ENCODE data around the gene CELA3A. TPM values are rescaled to one million over a fixed set of nuclear protein-coding genes. Genes with fewer than 3 reads are reported as not detected.
"Not testable (repeated sequence)": the region's sequence is repeated elsewhere in the genome, so short reads cannot be mapped to it uniquely, and the experiment has no call there.

Gene CELA3A
- total RNA-seq, 1 donor: not detected

GRCh38 chr1:21976703-21977239 lies 24.7 kb upstream of the CELA3A start, which contains the start of gene CELA3B:
Gene CELA3B, plus strand, starts transcription at chr1:21977022. Its CDS starts 18 bp downstream, at chr1:21977040.
- not testable (repeated sequence) for H3K4me3 ChIP-seq (ENCODE audit: insufficient read depth, low read length); H3K4me1 ChIP-seq (ENCODE audit: insufficient read depth, low read length); DNase-seq (ENCODE audit: insufficient read length, low spot score, missing footprints); H3K27ac ChIP-seq (ENCODE audit: low read depth, low read length); H3K9me3 ChIP-seq (ENCODE audit: low read depth, low read length); H2AFZ ChIP-seq (ENCODE audit: low read length); H3K4me2 ChIP-seq (ENCODE audit: insufficient read depth, low read length); H3K27me3 ChIP-seq (ENCODE audit: insufficient read depth, low read length); H4K20me1 ChIP-seq (ENCODE audit: insufficient read depth, low read length); H3K36me3 ChIP-seq (ENCODE audit: insufficient read depth, low read length); H3K79me2 ChIP-seq (ENCODE audit: insufficient read depth, low read length)

GRCh38 chr1:21978209-21978608 lies 23.2 kb upstream of the CELA3A start:
- H3K4me3 ChIP-seq (ENCODE audit: insufficient read depth, low read length); H3K4me2 ChIP-seq (ENCODE audit: insufficient read depth, low read length); H3K27ac ChIP-seq (ENCODE audit: low read depth, low read length); H3K79me2 ChIP-seq (ENCODE audit: insufficient read depth, low read length); H3K9me3 ChIP-seq (ENCODE audit: low read depth, low read length); H3K27me3 ChIP-seq (ENCODE audit: insufficient read depth, low read length); H2AFZ ChIP-seq (ENCODE audit: low read length); H3K36me3 ChIP-seq (ENCODE audit: insufficient read depth, low read length); H4K20me1 ChIP-seq (ENCODE audit: insufficient read depth, low read length); H3K4me1 ChIP-seq (ENCODE audit: insufficient read depth, low read length); DNase-seq (ENCODE audit: insufficient read length, low spot score, missing footprints): not testable (repeated sequence)

- not testable (repeated sequence) for H3K79me2 ChIP-seq (ENCODE audit: insufficient read depth, low read length); H3K9me3 ChIP-seq (ENCODE audit: low read depth, low read length); H3K36me3 ChIP-seq (ENCODE audit: insufficient read depth, low read length); H3K27me3 ChIP-seq (ENCODE audit: insufficient read depth, low read length); H3K27ac ChIP-seq (ENCODE audit: low read depth, low read length); H3K4me2 ChIP-seq (ENCODE audit: insufficient read depth, low read length); H4K20me1 ChIP-seq (ENCODE audit: insufficient read depth, low read length); H3K4me3 ChIP-seq (ENCODE audit: insufficient read depth, low read length); H3K4me1 ChIP-seq (ENCODE audit: insufficient read depth, low read length); H2AFZ ChIP-seq (ENCODE audit: low read length)
- peak; percentile 14 for TF ChIP-seq CTCF (IDR thresholded peaks at IDR 0.05; ENCODE audit: extremely low read depth, low read depth, low read length)
- DNase-seq (ENCODE audit: insufficient read length, low spot score, missing footprints): peak; percentile 55
These were observed 20.8 kb upstream of the CELA3A start for GRCh38 chr1:21980515-21981220.

- H2AFZ ChIP-seq (ENCODE audit: low read length); H3K36me3 ChIP-seq (ENCODE audit: insufficient read depth, low read length); H3K4me3 ChIP-seq (ENCODE audit: insufficient read depth, low read length); H3K79me2 ChIP-seq (ENCODE audit: insufficient read depth, low read length); H3K4me2 ChIP-seq (ENCODE audit: insufficient read depth, low read length); H4K20me1 ChIP-seq (ENCODE audit: insufficient read depth, low read length); H3K27me3 ChIP-seq (ENCODE audit: insufficient read depth, low read length); H3K27ac ChIP-seq (ENCODE audit: low read depth, low read length); H3K9me3 ChIP-seq (ENCODE audit: low read depth, low read length); DNase-seq (ENCODE audit: insufficient read length, low spot score, missing footprints); H3K4me1 ChIP-seq (ENCODE audit: insufficient read depth, low read length): not testable (repeated sequence)
These were observed 20.2 kb upstream of the CELA3A start for GRCh38 chr1:21981253-21981652.

GRCh38 chr1:21982122-21982521 lies 19.3 kb upstream of the CELA3A start:
- H3K4me1 ChIP-seq (ENCODE audit: insufficient read depth, low read length); H3K79me2 ChIP-seq (ENCODE audit: insufficient read depth, low read length); H3K27ac ChIP-seq (ENCODE audit: low read depth, low read length); H3K9me3 ChIP-seq (ENCODE audit: low read depth, low read length); H4K20me1 ChIP-seq (ENCODE audit: insufficient read depth, low read length); H3K36me3 ChIP-seq (ENCODE audit: insufficient read depth, low read length); H3K27me3 ChIP-seq (ENCODE audit: insufficient read depth, low read length); H3K4me2 ChIP-seq (ENCODE audit: insufficient read depth, low read length); H2AFZ ChIP-seq (ENCODE audit: low read length); H3K4me3 ChIP-seq (ENCODE audit: insufficient read depth, low read length): not testable (repeated sequence)
- DNase-seq (ENCODE audit: insufficient read length, low spot score, missing footprints): peak; percentile 17

- H3K4me2 ChIP-seq (ENCODE audit: insufficient read depth, low read length); H3K79me2 ChIP-seq (ENCODE audit: insufficient read depth, low read length); H4K20me1 ChIP-seq (ENCODE audit: insufficient read depth, low read length); H3K4me3 ChIP-seq (ENCODE audit: insufficient read depth, low read length); H3K4me1 ChIP-seq (ENCODE audit: insufficient read depth, low read length); DNase-seq (ENCODE audit: insufficient read length, low spot score, missing footprints); H3K9me3 ChIP-seq (ENCODE audit: low read depth, low read length); H3K27ac ChIP-seq (ENCODE audit: low read depth, low read length); H3K27me3 ChIP-seq (ENCODE audit: insufficient read depth, low read length); H2AFZ ChIP-seq (ENCODE audit: low read length); H3K36me3 ChIP-seq (ENCODE audit: insufficient read depth, low read length): not testable (repeated sequence)
These were observed 17.9 kb upstream of the CELA3A start for GRCh38 chr1:21983539-21983938.

- H2AFZ ChIP-seq (ENCODE audit: low read length); DNase-seq (ENCODE audit: insufficient read length, low spot score, missing footprints); H3K27ac ChIP-seq (ENCODE audit: low read depth, low read length); H3K9me3 ChIP-seq (ENCODE audit: low read depth, low read length); H3K4me1 ChIP-seq (ENCODE audit: insufficient read depth, low read length); H3K4me2 ChIP-seq (ENCODE audit: insufficient read depth, low read length); H3K79me2 ChIP-seq (ENCODE audit: insufficient read depth, low read length); H3K36me3 ChIP-seq (ENCODE audit: insufficient read depth, low read length); H4K20me1 ChIP-seq (ENCODE audit: insufficient read depth, low read length); H3K4me3 ChIP-seq (ENCODE audit: insufficient read depth, low read length); H3K27me3 ChIP-seq (ENCODE audit: insufficient read depth, low read length): not testable (repeated sequence)
These were observed 15.6 kb upstream of the CELA3A start for GRCh38 chr1:21985893-21986292.

GRCh38 chr1:21986386-21986785 lies 15.1 kb upstream of the CELA3A start:
- not testable (repeated sequence) for H2AFZ ChIP-seq (ENCODE audit: low read length); DNase-seq (ENCODE audit: insufficient read length, low spot score, missing footprints); H3K9me3 ChIP-seq (ENCODE audit: low read depth, low read length); H3K4me2 ChIP-seq (ENCODE audit: insufficient read depth, low read length); H3K4me1 ChIP-seq (ENCODE audit: insufficient read depth, low read length); H4K20me1 ChIP-seq (ENCODE audit: insufficient read depth, low read length); H3K36me3 ChIP-seq (ENCODE audit: insufficient read depth, low read length); H3K27ac ChIP-seq (ENCODE audit: low read depth, low read length); H3K4me3 ChIP-seq (ENCODE audit: insufficient read depth, low read length); H3K79me2 ChIP-seq (ENCODE audit: insufficient read depth, low read length); H3K27me3 ChIP-seq (ENCODE audit: insufficient read depth, low read length)
